Fibroblast of skin of abdomen (primary cell): ENCODE results near the gene THRB. TPM values are rescaled to one million over a fixed set of nuclear protein-coding genes. Genes with fewer than 3 reads are reported as not detected.

ENCODE experiments used
- DNase-seq: peaks from one replicate; pipeline ENCODE4 v3.0.0-alpha.2; 2013
- polyA plus RNA-seq, 2 experiments: library from polyadenylated mRNA; unstranded; fragments of 120-200 nt; gene quantifications; one replicate each; pipeline ENCODE4 v1.2.1, GENCODE V29; 2013; ENCODE audit not compliant: insufficient read length in 2 of 2

THRB gene
- polyA plus RNA-seq (2013, experiment 1 of 2; ENCODE audit: insufficient read length), result 3.2 TPM
- 3.6 TPM for polyA plus RNA-seq (2013, experiment 2 of 2; ENCODE audit: insufficient read length)

GRCh38 chr3:24494618-24495325 is at the start of gene THRB:
THRB (minus strand) TSS chr3:24494850.
- peak; percentile 59 for DNase-seq

DNA sequence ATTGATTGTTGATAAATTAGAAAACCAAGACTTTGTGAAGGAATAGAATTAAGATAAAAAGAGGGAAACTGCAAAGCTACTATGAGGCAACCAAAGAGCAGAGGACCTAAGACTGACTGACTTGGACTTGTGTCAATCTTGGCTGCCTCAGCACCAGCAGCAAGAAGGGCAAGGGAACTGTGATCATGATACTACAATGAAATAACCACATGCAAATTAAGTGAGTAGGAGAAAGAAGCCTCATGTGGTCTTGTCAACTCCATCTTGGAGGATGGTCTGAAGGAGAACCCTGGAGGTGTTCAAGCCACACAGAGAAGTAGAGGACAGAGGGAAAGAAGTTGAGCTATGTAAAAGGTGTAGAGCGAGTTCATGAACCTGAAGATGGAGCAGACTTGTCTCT is 47.3 kb upstream of the THRB start:
- DNase-seq, result no peak

DNA sequence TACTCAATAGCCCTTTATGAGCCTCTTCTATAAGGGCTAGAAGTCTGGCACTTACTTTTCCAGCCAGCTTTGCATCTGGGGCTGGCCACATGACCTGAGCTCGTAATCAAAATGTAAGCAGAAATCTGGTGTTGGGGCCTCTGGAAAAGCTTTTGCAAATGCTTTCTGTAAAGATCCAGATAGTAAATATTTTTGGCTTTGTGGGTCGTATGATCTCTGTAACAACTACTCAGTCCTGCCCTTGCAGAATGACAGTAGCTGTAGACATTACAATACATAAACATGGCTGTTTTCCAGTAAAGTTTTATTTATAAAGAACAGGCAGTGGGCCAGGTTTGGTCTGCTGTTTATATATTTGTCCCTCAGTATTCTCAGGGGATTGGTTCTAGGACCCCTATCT is 46.2 kb upstream of the THRB start:
- DNase-seq, result no peak

GRCh38 chr3:24539699-24540098 is 45.0 kb upstream of the THRB start:
- no peak for DNase-seq

DNA sequence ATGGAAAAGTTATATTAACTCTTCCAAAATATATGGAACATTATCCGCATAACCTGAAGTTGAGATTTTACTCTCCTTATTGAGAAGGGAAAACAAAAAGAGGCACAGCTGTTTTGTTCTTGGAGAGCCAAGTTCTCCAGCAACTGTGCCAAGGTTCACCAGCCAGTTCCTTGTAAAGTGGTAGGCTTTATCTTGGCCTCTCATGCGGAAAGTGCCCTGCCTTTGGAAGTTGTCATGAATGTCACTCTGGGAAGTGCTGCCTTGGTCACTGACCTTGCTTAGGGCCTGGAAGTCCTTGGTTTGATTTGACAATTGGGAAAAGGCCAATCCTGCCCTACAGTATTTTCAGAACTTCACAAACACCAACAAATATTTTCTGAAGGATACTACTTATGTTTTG is 44.2 kb upstream of the THRB start:
- no peak for DNase-seq

GRCh38 chr3:24533561-24534193 is 39.0 kb upstream of the THRB start:
- DNase-seq, result no peak

GRCh38 chr3:24530471-24530870 is 35.8 kb upstream of the THRB start:
- no peak for DNase-seq

GRCh38 chr3:24529210-24529609 is 34.6 kb upstream of the THRB start:
- DNase-seq, result no peak

DNA sequence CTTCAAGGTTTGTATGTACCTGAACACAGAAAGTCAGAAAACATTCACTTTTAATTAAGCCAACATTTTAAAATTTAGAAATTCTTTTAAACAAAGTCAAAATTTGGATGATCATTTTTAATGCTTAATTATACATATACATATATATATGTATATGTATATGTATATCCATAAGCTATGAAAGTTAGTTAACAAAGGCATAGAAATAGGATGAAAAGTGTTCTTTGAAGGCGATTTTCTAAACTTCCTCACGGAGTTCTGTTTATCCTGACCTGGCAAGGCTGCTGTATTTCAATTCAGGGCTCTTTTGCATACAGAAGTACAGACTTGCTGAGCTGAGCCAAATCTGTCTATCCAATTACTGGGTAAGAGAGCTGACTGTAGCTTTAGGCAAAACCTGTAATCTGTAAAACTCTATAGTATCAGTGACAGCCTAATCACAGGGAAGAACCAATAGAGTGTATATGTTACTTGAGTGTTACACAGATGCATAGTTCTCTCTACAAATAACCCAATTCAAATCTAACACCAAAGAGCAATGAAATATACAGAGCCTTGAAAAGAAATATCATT is 32.1 kb upstream of the THRB start:
- no peak for DNase-seq

DNA sequence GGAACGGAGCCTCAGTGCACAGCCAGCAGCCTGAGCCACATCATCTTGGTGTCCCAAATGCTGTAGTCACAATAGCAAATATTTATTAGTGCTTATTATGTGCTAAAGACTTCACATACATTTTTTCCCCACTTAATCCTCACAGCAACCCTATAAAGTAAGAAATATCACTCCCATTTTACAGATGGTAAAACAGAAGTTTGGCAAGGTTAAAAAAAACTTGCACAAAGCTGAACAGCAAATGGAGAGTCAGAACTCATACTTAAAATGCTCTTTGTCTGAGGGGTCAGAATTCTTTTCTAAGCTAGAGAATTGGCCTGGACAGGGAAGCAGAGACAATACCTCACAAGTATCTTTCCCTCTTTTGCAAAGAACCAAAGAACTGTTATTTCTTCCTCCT is 30.9 kb upstream of the THRB start:
- no peak for DNase-seq

DNA sequence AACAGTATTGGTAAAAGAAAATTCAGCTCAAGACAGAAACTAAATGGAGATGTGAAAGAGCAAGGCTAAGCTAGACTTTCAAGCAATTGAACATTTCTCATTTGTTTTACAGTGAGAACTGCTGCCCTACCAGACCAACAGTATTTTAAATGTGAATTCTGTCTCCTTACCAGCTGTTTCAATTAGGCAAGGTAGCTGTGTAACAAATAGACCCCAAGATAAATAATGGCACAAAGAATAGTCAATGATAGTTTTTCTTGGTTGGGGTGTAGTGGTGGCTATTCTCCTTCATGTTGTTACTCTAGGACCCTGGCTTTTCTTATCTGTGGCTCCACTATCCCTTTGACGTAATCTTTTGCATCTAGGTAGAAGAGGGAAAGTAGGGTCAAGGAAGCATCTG is 30.4 kb upstream of the THRB start:
- no peak for DNase-seq

- no peak for DNase-seq
Measured at GRCh38 chr3:24523988-24524727, 29.5 kb upstream of the THRB start.

DNA sequence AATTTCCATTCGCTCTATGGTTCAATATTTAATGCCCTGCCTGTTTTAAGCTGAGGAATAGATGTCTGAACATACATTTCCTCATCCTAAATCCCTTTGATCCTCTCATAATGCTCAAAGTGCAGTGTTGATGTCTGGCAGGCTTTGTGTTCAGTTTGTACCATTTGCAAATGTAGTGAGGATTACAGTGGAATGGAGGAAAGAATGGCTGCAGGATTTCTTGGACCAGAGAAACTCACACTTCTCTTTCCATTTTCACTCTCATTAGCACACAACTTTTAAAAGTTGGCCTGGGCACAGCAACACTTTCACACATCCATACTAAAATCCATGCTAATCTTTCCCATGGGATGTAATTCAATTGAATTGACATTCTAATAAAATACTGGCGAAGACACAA is 28.6 kb upstream of the THRB start:
- DNase-seq, result no peak

GRCh38 chr3:24522146-24522579 is 27.5 kb upstream of the THRB start:
- DNase-seq, result no peak

DNA sequence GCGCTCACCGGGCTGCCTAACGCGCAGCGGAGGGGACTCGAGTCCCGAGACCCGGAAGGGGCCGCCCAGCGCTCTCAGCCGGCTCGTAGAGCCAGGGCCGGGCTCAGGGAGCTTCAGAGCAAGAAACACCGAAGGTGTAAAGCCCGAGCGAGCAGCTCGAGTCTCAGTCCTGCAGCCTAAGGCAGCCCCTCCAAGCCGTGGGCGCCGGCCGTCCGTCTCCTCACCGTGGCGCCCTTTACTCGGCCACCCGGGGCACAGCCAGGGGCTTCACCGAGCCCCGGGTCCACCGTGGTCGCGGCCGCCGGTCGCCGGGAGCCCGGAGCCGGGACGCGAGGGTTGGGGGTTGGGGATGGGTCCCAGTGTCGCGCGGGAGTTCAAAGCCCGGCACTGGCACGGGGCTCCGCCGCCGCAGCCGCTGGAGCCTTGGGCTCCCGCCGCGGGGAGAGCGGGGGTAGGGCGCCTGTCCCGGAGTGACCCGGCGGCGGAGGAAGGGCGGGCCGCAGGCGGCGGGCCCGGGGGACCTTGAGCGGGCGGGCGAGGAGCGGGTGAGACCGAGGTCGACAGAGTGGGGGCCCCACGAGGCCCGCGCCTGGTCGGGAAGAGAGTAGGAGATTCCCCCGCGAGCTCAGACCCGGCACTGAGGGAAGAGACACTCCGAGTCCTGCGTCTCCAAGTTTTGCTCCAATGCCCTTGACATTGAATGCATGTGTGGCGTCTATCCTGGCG is 26.9 kb upstream of the THRB start:
- peak; percentile 40 for DNase-seq

- no peak for DNase-seq
Measured at GRCh38 chr3:24520976-24521419, 26.3 kb upstream of the THRB start.

DNA sequence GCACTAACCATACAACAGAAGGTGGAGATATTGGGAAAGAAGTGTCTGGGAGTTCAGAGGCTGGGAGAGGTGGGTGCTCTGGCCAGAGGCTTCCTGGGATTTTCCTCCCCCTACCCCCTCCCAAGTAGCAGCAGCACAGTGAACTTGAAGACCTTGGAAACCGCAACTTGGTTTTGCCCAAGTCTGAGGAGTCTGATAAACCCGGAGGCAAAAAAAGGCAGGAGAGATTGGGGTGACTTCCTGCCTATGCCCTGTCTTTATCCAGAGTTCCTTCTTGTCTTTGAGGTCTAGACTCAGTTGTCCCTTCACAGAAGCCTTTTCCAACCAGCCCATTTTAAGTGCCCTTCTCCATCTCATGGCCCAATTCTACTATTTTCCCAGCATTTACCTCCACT is 25.4 kb upstream of the THRB start:
- DNase-seq, result no peak

DNA sequence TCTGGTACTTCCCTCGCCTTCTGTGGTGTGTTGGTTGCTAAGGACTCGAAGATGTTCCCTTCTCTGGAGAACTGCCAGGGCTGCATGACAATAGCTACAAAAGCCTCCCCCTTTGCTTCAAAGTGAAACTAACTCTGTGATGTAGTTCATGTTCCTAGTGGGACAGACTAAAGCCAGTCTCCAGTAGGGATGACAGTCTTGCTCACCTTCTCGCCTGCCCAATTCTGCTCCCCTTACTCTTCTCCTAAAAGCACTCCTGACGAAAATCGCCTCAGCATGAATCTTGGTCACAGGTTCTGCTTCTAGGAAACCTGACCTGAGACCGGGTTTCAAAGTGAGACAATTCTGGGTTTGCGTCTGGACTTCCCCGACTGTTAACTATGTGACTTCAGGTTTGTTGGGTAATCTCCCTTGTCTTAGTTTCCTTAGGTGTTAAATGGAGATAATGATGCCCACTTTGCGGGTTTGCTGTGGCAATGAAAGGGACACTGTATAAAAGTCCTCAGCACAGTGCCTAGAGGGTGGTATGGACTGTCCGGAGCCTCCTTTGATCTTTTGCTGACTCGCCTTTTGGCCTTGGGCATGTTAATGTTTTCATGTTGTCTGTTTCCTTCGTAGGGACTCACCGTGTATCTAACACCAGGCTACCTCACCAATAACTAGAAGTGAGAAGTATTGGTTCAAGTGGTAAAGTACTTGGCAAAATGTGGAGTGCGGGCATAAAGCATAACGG is 24.9 kb upstream of the THRB start:
- DNase-seq, result peak; percentile 13

- no peak for DNase-seq
Measured at GRCh38 chr3:24518990-24519367, 24.3 kb upstream of the THRB start.

DNA sequence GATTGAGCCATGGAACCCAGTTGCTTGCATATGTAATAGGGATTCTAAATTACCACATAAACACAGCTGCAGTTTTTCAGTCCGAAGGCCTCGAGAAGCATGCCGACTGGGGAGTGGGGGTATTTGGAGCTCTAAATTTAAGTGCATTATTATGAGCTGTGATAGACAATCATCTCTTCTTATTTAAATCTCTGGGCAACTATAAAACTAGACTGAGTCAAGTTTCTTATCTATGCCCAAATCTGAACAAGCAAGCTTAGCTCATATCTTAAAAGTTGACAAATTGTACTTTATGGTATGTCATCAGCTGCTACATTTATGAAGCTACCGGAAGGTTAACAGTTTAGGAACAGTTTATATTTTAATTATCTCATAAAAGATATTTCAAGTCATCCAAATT is 19.5 kb upstream of the THRB start:
- no peak for DNase-seq

DNA sequence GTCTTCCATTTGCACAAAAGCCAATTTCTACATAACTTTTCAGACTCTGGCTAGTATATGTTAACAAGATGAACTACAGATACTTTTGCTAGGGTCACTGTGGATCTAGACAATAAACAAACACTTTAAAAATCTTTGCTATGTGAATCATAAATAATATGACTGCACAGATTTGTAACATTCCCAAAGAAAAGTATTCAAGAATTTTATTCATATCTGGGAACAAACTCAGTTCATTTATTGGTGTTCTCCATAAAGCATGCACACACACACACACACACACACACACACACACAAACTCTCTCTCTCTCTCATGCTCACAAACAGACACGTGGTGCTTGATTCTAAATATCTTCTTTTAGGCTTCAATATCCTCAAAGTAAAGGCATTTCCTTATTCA is 18.8 kb upstream of the THRB start:
- DNase-seq, result peak; percentile 53
